DMS114 treated with DMSO at 0.1 percent for 48 hours (cell line): Measurements from ENCODE around the gene MC4R.
"Not testable (repeated sequence)": the region's sequence is repeated elsewhere in the genome, so short reads cannot be mapped to it uniquely, and the experiment has no call there.

Experiments
- DNase-seq: peaks from one replicate; lab custom pipeline; 2025; ENCODE audit not compliant: unreplicated experiment; lab: John Stamatoyannopoulos, UW

Gene MC4R

GRCh38 chr18:60372596-60372995 lies at the start of gene MC4R:
TSS of gene MC4R (minus strand) at chr18:60372775. CDS start at chr18:60372349, 426 bp downstream.
- DNase-seq: no peak

GRCh38 chr18:60422306-60422705 lies 49.7 kb upstream of the MC4R start:
- DNase-seq: not testable (repeated sequence)

GRCh38 chr18:60421356-60422118 lies 49.0 kb upstream of the MC4R start:
- DNase-seq: no peak

- no peak for DNase-seq
Observed at GRCh38 chr18:60417946-60418345, 45.4 kb upstream of the MC4R start.

GRCh38 chr18:60413944-60414547 lies 41.5 kb upstream of the MC4R start:
- DNase-seq: no peak

GRCh38 chr18:60411715-60412114 lies 39.1 kb upstream of the MC4R start:
- no peak for DNase-seq

GRCh38 chr18:60406721-60407120 lies 34.1 kb upstream of the MC4R start:
- no peak for DNase-seq

GRCh38 chr18:60404486-60405085 lies 32.0 kb upstream of the MC4R start:
- DNase-seq: no peak

GRCh38 chr18:60401346-60401745 lies 28.8 kb upstream of the MC4R start:
- no peak for DNase-seq

GRCh38 chr18:60391571-60392226 lies 19.1 kb upstream of the MC4R start:
- DNase-seq: no peak

- DNase-seq: no peak
Observed at GRCh38 chr18:60389314-60389713, 16.7 kb upstream of the MC4R start.

GRCh38 chr18:60385693-60386092 lies 13.1 kb upstream of the MC4R start:
- DNase-seq: no peak

GRCh38 chr18:60383893-60384292 lies 11.3 kb upstream of the MC4R start:
- no peak for DNase-seq

- no peak for DNase-seq
Observed at GRCh38 chr18:60377778-60378469, 5.3 kb upstream of the MC4R start.

- no peak for DNase-seq
Observed at GRCh38 chr18:60372132-60372531, 443 bp downstream of the MC4R start.

- DNase-seq: no peak
Observed at GRCh38 chr18:60358516-60358915, 14.1 kb downstream of the MC4R start.

- DNase-seq: no peak
Observed at GRCh38 chr18:60350941-60351340, 21.6 kb downstream of the MC4R start.

GRCh38 chr18:60350150-60350549 lies 22.4 kb downstream of the MC4R start:
- no peak for DNase-seq

- DNase-seq: no peak
Observed at GRCh38 chr18:60347526-60348045, 25.0 kb downstream of the MC4R start.

- no peak for DNase-seq
Observed at GRCh38 chr18:60339018-60339417, 33.6 kb downstream of the MC4R start.

- DNase-seq: no peak
Observed at GRCh38 chr18:60331890-60332289, 40.7 kb downstream of the MC4R start.
